ENCODE data around the gene RIMS4.

- TF ChIP-seq CTCF (CRISPR knock-in tag; IDR thresholded peaks at IDR 0.05) (no peak), ZBTB42 (CRISPR knock-in tag; IDR thresholded peaks at IDR 0.05) (no peak)
These were observed 22.4 kb upstream of the RIMS4 start for GRCh38 chr20:44832724-44833123.
